RWPE2 (cell line): ENCODE measurements around the gene ACTRT3.

Source experiments
- ATAC-seq: fragments of 200-7000 bp; cut with Tn5 transposase; 3 replicates; pipeline ENCODE4 v1.9.1; 2021; ENCODE audit warnings: low read depth
- DNase-seq: peaks from one replicate; pipeline ENCODE4 v3.0.0-alpha.2; 2020; ENCODE audit warnings: low spot score
- H3K27ac ChIP-seq: fragments of 450-650 bp; 2 replicates; pipeline ENCODE4 v1.5.1; 2017; ENCODE audit warnings: mild to moderate bottlenecking; ENCODE audit not compliant: poor library complexity, severe bottlenecking
- H3K27me3 ChIP-seq: fragments of 250-450 bp; sonication (Bioruptor Pico); 2 replicates; pipeline ENCODE4 v1.5.1; 2021; ENCODE audit warnings: mild to moderate bottlenecking, moderate library complexity; ENCODE audit not compliant: insufficient read depth, poor library complexity, severe bottlenecking
- H3K36me3 ChIP-seq: fragments of 250-450 bp; sonication (Bioruptor Pico); 2 replicates; pipeline ENCODE4 v1.5.1; 2020; ENCODE audit warnings: low read depth, mild to moderate bottlenecking, moderate library complexity
- H3K4me1 ChIP-seq: fragments of 250-450 bp; sonication (Bioruptor Pico); 2 replicates; pipeline ENCODE4 v1.5.1; 2021; ENCODE audit warnings: mild to moderate bottlenecking, moderate library complexity; ENCODE audit not compliant: insufficient read depth, poor library complexity, severe bottlenecking
- H3K4me3 ChIP-seq: fragments of 250-450 bp; sonication (Bioruptor Pico); 2 replicates; pipeline ENCODE4 v1.5.1; 2021; ENCODE audit warnings: mild to moderate bottlenecking, moderate library complexity; ENCODE audit not compliant: severe bottlenecking
- H3K9me3 ChIP-seq: fragments of 250-450 bp; sonication (Bioruptor Pico); 2 replicates; pipeline ENCODE4 v1.5.1; 2021; ENCODE audit warnings: mild to moderate bottlenecking, moderate library complexity; ENCODE audit not compliant: severe bottlenecking
- CTCF ChIP-seq: fragments of 450-650 bp; IDR thresholded peaks from one replicate; pipeline ENCODE4 v1.5.1; 2017; ENCODE audit warnings: mild to moderate bottlenecking, moderate library complexity; ENCODE audit not compliant: poor library complexity, severe bottlenecking

The ACTRT3 gene

GRCh38 chr3:169772897-169773816 is 3.8 kb upstream of the ACTRT3 start, which contains the start of gene MYNN:
Gene MYNN, plus strand, starts transcription at chr3:169773396. Its CDS starts 900 bp downstream, at chr3:169774296.
- peak; percentile 11 for TF ChIP-seq CTCF
- Histone ChIP-seq H3K4me1 (peaks cover 8% of the 10 kb centered on the region), H3K36me3 (peaks cover 42% of the 10 kb centered on the region), H3K27ac (peak within 1 kb of the TSS; percentile 86), H3K4me3 (peak within 1 kb of the TSS; percentile 92), H3K27me3 (no peaks in the 10 kb centered on the region), H3K9me3 (no peaks in the 10 kb centered on the region)
- peak; percentile 79 for ATAC-seq
- DNase-seq, result peak; percentile 86

- ATAC-seq, result peak; percentile 48
- Histone ChIP-seq H3K4me1 (peaks cover 8% of the 10 kb centered on the region), H3K27ac (peak overlapping the region; percentile 86), H3K36me3 (peaks cover 34% of the 10 kb centered on the region), H3K4me3 (peak overlapping the region; percentile 92), H3K9me3 (no peaks in the 10 kb centered on the region), H3K27me3 (no peaks in the 10 kb centered on the region)
- no peak for TF ChIP-seq CTCF
- DNase-seq, result peak; percentile 80
These were observed 3.0 kb upstream of the ACTRT3 start for GRCh38 chr3:169772305-169772896.

GRCh38 chr3:169771497-169772304 is 2.3 kb upstream of the ACTRT3 start:
- H3K4me1 ChIP-seq, result peaks cover 8% of the 10 kb centered on the region
- peaks cover 27% of the 10 kb centered on the region for H3K36me3 ChIP-seq
- H3K27me3 ChIP-seq, result no peaks in the 10 kb centered on the region
- H3K4me3 ChIP-seq, result peak overlapping the region; percentile 92
- peak overlapping the region; percentile 86 for H3K27ac ChIP-seq
- no peak for TF ChIP-seq CTCF
- no peaks in the 10 kb centered on the region for H3K9me3 ChIP-seq
- ATAC-seq, result no peak
- DNase-seq, result no peak

- Histone ChIP-seq H3K4me3 (peak within 1 kb of the TSS; percentile 53), H3K9me3 (peaks cover 2% of the 10 kb centered on the region), H3K27ac (peak within 1 kb of the TSS; percentile 80), H3K4me1 (peaks cover 5% of the 10 kb centered on the region), H3K27me3 (no peaks in the 10 kb centered on the region), H3K36me3 (no peaks in the 10 kb centered on the region)
- DNase-seq (peak; percentile 87), ATAC-seq (peak; percentile 84)
- no peak for TF ChIP-seq CTCF
These were observed 4.3 kb downstream of the ACTRT3 start, which contains the start of gene TERC for GRCh38 chr3:169764882-169765612. Gene TERC, minus strand, starts transcription at chr3:169765060.
